ENCODE results near the gene TRIP6.

The TRIP6 gene

DNA sequence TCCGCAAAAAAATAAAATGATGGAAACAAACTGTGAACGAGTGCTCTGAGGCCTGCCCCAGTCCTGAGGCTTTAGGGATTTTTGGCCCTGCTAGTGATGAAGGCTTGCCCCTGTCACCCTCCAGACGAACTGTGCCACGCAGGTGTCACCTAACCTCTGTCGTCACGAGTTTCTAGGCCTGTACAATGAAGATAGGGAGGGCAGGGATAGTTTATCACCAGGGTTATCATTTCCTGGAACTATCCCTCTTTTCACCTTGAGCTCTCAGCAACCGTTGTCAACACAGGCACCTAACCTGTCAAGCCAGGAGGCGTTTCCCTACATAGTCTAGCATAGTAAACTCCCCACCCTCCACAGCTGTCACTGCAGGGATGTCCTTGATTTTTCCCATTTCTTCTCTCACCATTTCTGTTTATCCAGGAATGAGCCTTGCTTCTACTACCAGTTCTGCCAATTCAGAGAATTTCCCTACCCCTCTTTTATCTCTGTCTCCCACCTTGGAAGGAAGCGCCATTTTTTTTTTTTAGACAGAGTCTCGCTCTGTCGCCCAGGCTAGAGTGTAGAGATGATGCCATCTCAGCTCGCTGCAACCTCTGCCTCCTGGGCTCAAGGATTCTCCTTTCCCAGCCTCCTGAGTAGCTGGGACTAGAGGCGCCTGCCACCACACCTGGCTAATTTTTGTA, 30.7 kb downstream of the TRIP6 start:
- H3K9ac ChIP-seq (ENCODE audit: low read depth, low read length), result no peak overlapping the region
- H3K27me3 ChIP-seq (ENCODE audit: insufficient read depth, low read length, poor library complexity), result peaks cover 5% of the 10 kb centered on the region
- H3K9me3 ChIP-seq (ENCODE audit: insufficient read depth, low read length, severe bottlenecking), result no peaks in the 10 kb centered on the region
- H3K4me1 ChIP-seq (ENCODE audit: insufficient read depth, low read length), result no peaks in the 10 kb centered on the region
- ATAC-seq (ENCODE audit: insufficient read depth, low read depth) (no peak), DNase-seq (no peak)
- TF ChIP-seq, protein P1, sequence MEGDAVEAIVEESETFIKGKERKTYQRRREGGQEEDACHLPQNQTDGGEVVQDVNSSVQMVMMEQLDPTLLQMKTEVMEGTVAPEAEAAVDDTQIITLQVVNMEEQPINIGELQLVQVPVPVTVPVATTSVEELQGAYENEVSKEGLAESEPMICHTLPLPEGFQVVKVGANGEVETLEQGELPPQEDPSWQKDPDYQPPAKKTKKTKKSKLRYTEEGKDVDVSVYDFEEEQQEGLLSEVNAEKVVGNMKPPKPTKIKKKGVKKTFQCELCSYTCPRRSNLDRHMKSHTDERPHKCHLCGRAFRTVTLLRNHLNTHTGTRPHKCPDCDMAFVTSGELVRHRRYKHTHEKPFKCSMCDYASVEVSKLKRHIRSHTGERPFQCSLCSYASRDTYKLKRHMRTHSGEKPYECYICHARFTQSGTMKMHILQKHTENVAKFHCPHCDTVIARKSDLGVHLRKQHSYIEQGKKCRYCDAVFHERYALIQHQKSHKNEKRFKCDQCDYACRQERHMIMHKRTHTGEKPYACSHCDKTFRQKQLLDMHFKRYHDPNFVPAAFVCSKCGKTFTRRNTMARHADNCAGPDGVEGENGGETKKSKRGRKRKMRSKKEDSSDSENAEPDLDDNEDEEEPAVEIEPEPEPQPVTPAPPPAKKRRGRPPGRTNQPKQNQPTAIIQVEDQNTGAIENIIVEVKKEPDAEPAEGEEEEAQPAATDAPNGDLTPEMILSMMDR (IDR thresholded peaks at IDR 0.05; ENCODE audit: borderline replicate concordance, extremely low read depth, low read length, poor library complexity, severe bottlenecking), result no peak
- no peak for TF ChIP-seq EZH2 (IDR thresholded peaks at IDR 0.05; ENCODE audit: borderline replicate concordance, low read depth, low read length, severe bottlenecking)
- H3K4me3 ChIP-seq (ENCODE audit: low read depth in 1 of 2, low read length in 2 of 2), result no peak overlapping the region
- no peaks in the 10 kb centered on the region for H3K79me2 ChIP-seq (ENCODE audit: insufficient read depth, low read length)
- H2AFZ ChIP-seq (ENCODE audit: low read depth, low read length), result no peak overlapping the region
- no peaks in the 10 kb centered on the region for H4K20me1 ChIP-seq (ENCODE audit: insufficient read depth, low read length)
- H3K4me2 ChIP-seq (ENCODE audit: insufficient read depth, low read length), result no peak overlapping the region
- H3K36me3 ChIP-seq (ENCODE audit: insufficient read depth, low read length), result no peaks in the 10 kb centered on the region
- H3K27ac ChIP-seq (ENCODE audit: low read length), result no peak overlapping the region

DNA sequence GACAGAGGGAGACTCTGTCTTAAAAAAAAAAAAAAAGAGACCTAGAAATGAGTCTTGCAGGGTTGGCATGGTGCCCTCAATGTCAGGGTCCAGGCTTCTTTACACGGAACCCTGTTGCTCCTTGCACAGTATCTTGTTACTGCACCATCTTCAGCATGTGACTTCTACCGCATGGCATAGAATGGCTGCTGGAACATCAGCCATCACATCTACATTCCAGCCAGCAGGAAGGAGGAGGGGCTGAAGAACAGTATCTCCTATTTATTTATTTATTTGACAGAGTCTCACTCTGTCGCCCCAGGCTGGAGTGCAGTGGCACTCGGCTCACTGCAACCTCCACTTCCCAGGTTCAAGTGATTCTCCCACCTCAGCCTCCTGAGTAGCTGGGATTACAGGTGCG, 32.2 kb downstream of the TRIP6 start:
- Histone ChIP-seq H4K20me1 (ENCODE audit: insufficient read depth, low read length) (no peaks in the 10 kb centered on the region), H3K9ac (ENCODE audit: low read depth, low read length) (no peak overlapping the region), H3K79me2 (ENCODE audit: insufficient read depth, low read length) (no peaks in the 10 kb centered on the region), H3K4me3 (ENCODE audit: low read depth in 1 of 2, low read length in 2 of 2) (no peak overlapping the region), H3K4me1 (ENCODE audit: insufficient read depth, low read length) (no peaks in the 10 kb centered on the region), H3K27ac (ENCODE audit: low read length) (no peak overlapping the region), H3K9me3 (ENCODE audit: insufficient read depth, low read length, severe bottlenecking) (no peaks in the 10 kb centered on the region), H3K4me2 (ENCODE audit: insufficient read depth, low read length) (no peak overlapping the region), H3K36me3 (ENCODE audit: insufficient read depth, low read length) (no peaks in the 10 kb centered on the region), H2AFZ (ENCODE audit: low read depth, low read length) (no peak overlapping the region), H3K27me3 (ENCODE audit: insufficient read depth, low read length, poor library complexity) (peaks cover 5% of the 10 kb centered on the region)
- DNase-seq, result no peak
- no peak for ATAC-seq (ENCODE audit: insufficient read depth, low read depth)
- TF ChIP-seq, protein P1 (IDR thresholded peaks at IDR 0.05; ENCODE audit: borderline replicate concordance, extremely low read depth, low read length, poor library complexity, severe bottlenecking), result no peak
- no peak for TF ChIP-seq EZH2 (IDR thresholded peaks at IDR 0.05; ENCODE audit: borderline replicate concordance, low read depth, low read length, severe bottlenecking)

DNA sequence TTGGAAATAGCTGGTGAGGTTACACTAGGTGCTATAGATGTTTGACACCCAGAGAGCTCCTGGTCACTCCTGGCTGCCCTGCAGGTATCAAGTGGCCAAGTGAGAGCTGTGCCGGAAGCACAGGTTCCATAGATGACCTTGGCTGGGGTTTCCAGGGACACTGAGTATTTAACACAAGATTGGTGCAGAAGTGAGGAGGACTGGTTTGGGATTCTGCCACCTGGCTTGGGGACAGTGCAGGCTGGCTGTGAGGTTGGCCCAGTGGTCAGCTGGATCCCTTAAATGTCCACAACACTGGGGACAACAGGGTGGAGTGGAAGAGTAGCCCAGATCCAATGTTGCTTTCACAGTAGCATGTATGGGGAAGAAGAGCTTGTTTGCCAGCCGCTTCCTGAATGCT, 33.8 kb downstream of the TRIP6 start:
- Histone ChIP-seq H3K4me2 (ENCODE audit: insufficient read depth, low read length) (no peak overlapping the region), H2AFZ (ENCODE audit: low read depth, low read length) (no peak overlapping the region), H3K9ac (ENCODE audit: low read depth, low read length) (no peak overlapping the region), H3K9me3 (ENCODE audit: insufficient read depth, low read length, severe bottlenecking) (no peaks in the 10 kb centered on the region), H3K79me2 (ENCODE audit: insufficient read depth, low read length) (no peaks in the 10 kb centered on the region), H3K27me3 (ENCODE audit: insufficient read depth, low read length, poor library complexity) (peaks cover 5% of the 10 kb centered on the region), H3K36me3 (ENCODE audit: insufficient read depth, low read length) (no peaks in the 10 kb centered on the region), H3K4me1 (ENCODE audit: insufficient read depth, low read length) (no peaks in the 10 kb centered on the region), H4K20me1 (ENCODE audit: insufficient read depth, low read length) (no peaks in the 10 kb centered on the region), H3K27ac (ENCODE audit: low read length) (no peak overlapping the region), H3K4me3 (ENCODE audit: low read depth in 1 of 2, low read length in 2 of 2) (no peak overlapping the region)
- no peak for TF ChIP-seq EZH2 (IDR thresholded peaks at IDR 0.05; ENCODE audit: borderline replicate concordance, low read depth, low read length, severe bottlenecking)
- TF ChIP-seq, protein P1 (IDR thresholded peaks at IDR 0.05; ENCODE audit: borderline replicate concordance, extremely low read depth, low read length, poor library complexity, severe bottlenecking), result no peak
- DNase-seq (no peak), ATAC-seq (ENCODE audit: insufficient read depth, low read depth) (no peak)

All from DND-41 (cell line).